ENCODE data around the gene MARK4. TPM values are rescaled to one million over a fixed set of nuclear protein-coding genes. Genes with fewer than 3 reads are reported as not detected.
"Not testable (repeated sequence)": the region's sequence is repeated elsewhere in the genome, so short reads cannot be mapped to it uniquely, and the experiment has no call there.

The MARK4 gene
- total RNA-seq, 1 donor from 2014 or later, result 165 TPM

GRCh38 chr19:45218426-45218825 is 32.6 kb upstream of the MARK4 start:
- no peak for DNase-seq (ENCODE audit: low spot score)
- TF ChIP-seq CTCF (IDR thresholded peaks at IDR 0.05; ENCODE audit: unreplicated experiment), result no peak
- Mint-ChIP-seq H3K4me3 (ENCODE audit: unreplicated experiment) (peak overlapping the region; percentile 19), H3K27me3 (ENCODE audit: unreplicated experiment) (peaks cover 17% of the 10 kb centered on the region), H3K4me1 (ENCODE audit: unreplicated experiment) (peaks cover 18% of the 10 kb centered on the region), H3K36me3 (ENCODE audit: low read depth, unreplicated experiment) (no peaks in the 10 kb centered on the region), H3K9me3 (ENCODE audit: unreplicated experiment) (no peaks in the 10 kb centered on the region), H3K27ac (ENCODE audit: unreplicated experiment) (no peak overlapping the region)

DNA sequence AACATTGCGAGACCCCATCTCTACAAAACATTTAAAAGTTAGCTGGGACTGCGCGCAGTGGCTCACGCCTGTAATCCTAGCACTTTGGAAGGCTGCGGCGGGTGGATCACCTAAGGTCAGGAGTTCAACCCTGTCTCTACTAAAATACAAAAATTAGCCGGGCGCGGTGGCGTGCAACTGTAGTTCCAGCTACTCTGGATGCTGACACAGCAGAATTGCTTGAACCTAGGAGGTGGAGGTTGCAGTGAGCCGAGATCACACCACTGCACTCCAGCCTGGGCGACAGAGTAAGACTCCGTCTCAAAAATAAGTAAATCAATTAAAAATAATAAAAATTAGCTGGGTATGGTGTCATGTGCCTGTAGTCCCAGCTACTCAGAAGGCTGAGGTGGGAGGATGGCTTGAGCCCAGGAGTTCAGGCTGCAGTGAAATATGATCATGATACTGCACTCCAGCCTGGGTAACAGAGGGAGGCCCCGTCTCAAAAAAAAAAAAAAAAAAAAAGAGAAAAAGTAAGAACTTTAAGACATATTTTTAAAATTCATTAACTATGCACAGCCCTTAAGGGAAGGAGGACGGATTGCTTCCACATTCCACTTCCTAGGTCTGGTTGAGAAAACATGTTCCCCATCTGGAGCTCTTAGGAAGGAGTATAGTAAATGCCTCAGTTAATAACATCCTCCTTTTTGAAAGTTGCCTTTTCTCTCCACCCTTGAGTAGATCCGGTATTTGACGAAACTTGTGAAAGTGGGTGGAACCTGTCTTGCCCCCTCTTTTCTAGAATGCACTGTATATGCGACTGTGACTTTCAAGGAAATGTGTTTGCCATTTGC is 31.9 kb upstream of the MARK4 start:
- H3K4me1 Mint-ChIP-seq (ENCODE audit: unreplicated experiment), result peaks cover 18% of the 10 kb centered on the region
- H3K9me3 Mint-ChIP-seq (ENCODE audit: unreplicated experiment), result no peaks in the 10 kb centered on the region
- DNase-seq (ENCODE audit: low spot score), result no peak
- peaks cover 17% of the 10 kb centered on the region for H3K27me3 Mint-ChIP-seq (ENCODE audit: unreplicated experiment)
- no peak overlapping the region for H3K4me3 Mint-ChIP-seq (ENCODE audit: unreplicated experiment)
- no peak overlapping the region for H3K27ac Mint-ChIP-seq (ENCODE audit: unreplicated experiment)
- no peak for TF ChIP-seq CTCF (IDR thresholded peaks at IDR 0.05; ENCODE audit: unreplicated experiment)
- H3K36me3 Mint-ChIP-seq (ENCODE audit: low read depth, unreplicated experiment), result no peaks in the 10 kb centered on the region

- Mint-ChIP-seq H3K36me3 (ENCODE audit: low read depth, unreplicated experiment) (peaks cover 4% of the 10 kb centered on the region), H3K4me1 (ENCODE audit: unreplicated experiment) (peaks cover 8% of the 10 kb centered on the region), H3K27ac (ENCODE audit: unreplicated experiment) (no peak overlapping the region), H3K9me3 (ENCODE audit: unreplicated experiment) (no peaks in the 10 kb centered on the region), H3K27me3 (ENCODE audit: unreplicated experiment) (peaks cover 9% of the 10 kb centered on the region), H3K4me3 (ENCODE audit: unreplicated experiment) (no peak overlapping the region)
- no peak for DNase-seq (ENCODE audit: low spot score)
- no peak for TF ChIP-seq CTCF (IDR thresholded peaks at IDR 0.05; ENCODE audit: unreplicated experiment)
Measured at GRCh38 chr19:45222724-45223123, 28.3 kb upstream of the MARK4 start.

DNA sequence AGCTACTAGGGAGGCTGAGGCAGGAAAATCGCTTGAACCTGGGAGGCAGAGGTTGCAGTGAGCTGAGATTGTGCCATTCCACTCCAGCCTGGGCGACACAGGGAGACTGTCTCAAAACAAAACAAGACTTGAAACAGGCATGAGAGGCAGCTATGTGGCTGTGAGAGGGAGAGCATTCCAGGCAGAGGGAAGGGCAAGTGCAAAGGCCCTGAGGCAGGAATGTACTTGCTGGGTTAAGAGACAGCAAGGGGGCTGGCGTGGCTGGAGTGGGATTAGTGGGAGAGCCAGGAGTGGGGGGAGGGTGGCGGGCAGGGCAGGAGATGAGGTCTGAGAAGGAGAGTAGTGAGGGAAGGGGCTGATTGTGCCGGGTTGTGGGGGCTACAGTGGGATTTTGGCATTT is 27.2 kb upstream of the MARK4 start:
- Mint-ChIP-seq H3K27me3 (ENCODE audit: unreplicated experiment) (peaks cover 4% of the 10 kb centered on the region), H3K4me3 (ENCODE audit: unreplicated experiment) (no peak overlapping the region), H3K36me3 (ENCODE audit: low read depth, unreplicated experiment) (peaks cover 4% of the 10 kb centered on the region), H3K9me3 (ENCODE audit: unreplicated experiment) (no peaks in the 10 kb centered on the region), H3K4me1 (ENCODE audit: unreplicated experiment) (peaks cover 3% of the 10 kb centered on the region), H3K27ac (ENCODE audit: unreplicated experiment) (no peak overlapping the region)
- no peak for DNase-seq (ENCODE audit: low spot score)
- TF ChIP-seq CTCF (IDR thresholded peaks at IDR 0.05; ENCODE audit: unreplicated experiment), result no peak

- TF ChIP-seq CTCF (IDR thresholded peaks at IDR 0.05; ENCODE audit: unreplicated experiment), result no peak
- DNase-seq (ENCODE audit: low spot score), result no peak
- Mint-ChIP-seq H3K36me3 (ENCODE audit: low read depth, unreplicated experiment) (peaks cover 4% of the 10 kb centered on the region), H3K27me3 (ENCODE audit: unreplicated experiment) (peaks cover 4% of the 10 kb centered on the region), H3K9me3 (ENCODE audit: unreplicated experiment) (no peaks in the 10 kb centered on the region), H3K4me1 (ENCODE audit: unreplicated experiment) (peaks cover 3% of the 10 kb centered on the region), H3K27ac (ENCODE audit: unreplicated experiment) (no peak overlapping the region), H3K4me3 (ENCODE audit: unreplicated experiment) (no peak overlapping the region)
Measured at GRCh38 chr19:45224645-45225044, 26.4 kb upstream of the MARK4 start.

DNA sequence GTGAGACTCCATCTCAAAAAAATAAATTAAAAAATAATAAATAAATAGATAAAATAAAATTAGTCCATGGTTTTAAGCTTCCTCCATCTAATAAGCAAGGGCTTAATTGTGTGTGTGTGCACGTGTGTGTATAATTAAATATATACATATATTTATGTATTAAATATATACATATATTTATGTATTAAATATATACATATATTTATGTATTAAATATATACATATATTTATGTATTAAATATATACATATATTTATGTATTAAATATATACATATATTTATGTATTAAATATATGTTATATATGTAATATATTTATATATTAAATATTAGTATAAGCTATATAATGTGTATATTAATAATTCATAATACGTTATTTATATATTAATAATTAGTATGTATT is 22.0 kb upstream of the MARK4 start:
- H3K27ac Mint-ChIP-seq (ENCODE audit: unreplicated experiment); H3K9me3 Mint-ChIP-seq (ENCODE audit: unreplicated experiment); DNase-seq (ENCODE audit: low spot score); H3K4me3 Mint-ChIP-seq (ENCODE audit: unreplicated experiment); H3K27me3 Mint-ChIP-seq (ENCODE audit: unreplicated experiment): not testable (repeated sequence)
- Mint-ChIP-seq H3K36me3 (ENCODE audit: low read depth, unreplicated experiment) (peaks cover 17% of the 10 kb centered on the region), H3K4me1 (ENCODE audit: unreplicated experiment) (peaks cover 11% of the 10 kb centered on the region)

Measured in endothelial cell (in vitro differentiated cells).